HepG2 (cell line): ENCODE data around the gene SLC9A8. TPM values are rescaled to one million over a fixed set of nuclear protein-coding genes. Genes with fewer than 3 reads are reported as not detected.
A peak's percentile ranks its signal among the peaks of the same experiment; 100 is the strongest.

ENCODE experiments used
- AHDC1 ChIP-seq: sonication (generic); formaldehyde crosslinking; IDR thresholded peaks from 2 replicates; pipeline ENCODE4 v1.5.1; 2020; ENCODE audit warnings: mild to moderate bottlenecking, missing genetic modification reagents, borderline replicate concordance
- JUN ChIP-seq: sonication (generic); formaldehyde crosslinking; IDR thresholded peaks from 2 replicates; pipeline ENCODE4 v1.4.0; 2020; ENCODE audit warnings: mild to moderate bottlenecking, missing genetic modification reagents
- MAX ChIP-seq: IDR thresholded peaks from 2 replicates; pipeline ENCODE4 v1.6.1; 2012; ENCODE audit warnings: inconsistent platforms
- PAF1 ChIP-seq: IDR thresholded peaks from 2 replicates; pipeline ENCODE4 v1.6.1; 2016; ENCODE audit warnings: missing genetic modification reagents, missing compliant biosample characterization
- RELA ChIP-seq: sonication (generic); formaldehyde crosslinking; IDR thresholded peaks from 2 replicates; pipeline ENCODE4 v1.4.0; 2020; ENCODE audit warnings: missing genetic modification reagents
- SMYD3 ChIP-seq: sonication (generic); formaldehyde crosslinking; IDR thresholded peaks from 2 replicates; pipeline ENCODE4 v1.8.1; 2023; ENCODE audit warnings: mild to moderate bottlenecking, missing genetic modification reagents
- TBX2 ChIP-seq: sonication (generic); formaldehyde crosslinking; IDR thresholded peaks from 2 replicates; pipeline ENCODE4 v1.5.0; 2020; ENCODE audit warnings: missing genetic modification reagents, mild to moderate bottlenecking, borderline replicate concordance
- TEAD3 ChIP-seq: optimal IDR thresholded peaks from 2 replicates; pipeline ENCODE3; 2016; ENCODE audit warnings: borderline replicate concordance
- UBTF ChIP-seq: sonication (generic); formaldehyde crosslinking; IDR thresholded peaks from 2 replicates; pipeline ENCODE4 v1.4.0; 2020; ENCODE audit warnings: mild to moderate bottlenecking, missing genetic modification reagents
- ZBTB8A ChIP-seq: sonication (generic); formaldehyde crosslinking; IDR thresholded peaks from 2 replicates; pipeline ENCODE4 v1.4.0; 2020; ENCODE audit warnings: mild to moderate bottlenecking, low read depth, missing genetic modification reagents, borderline replicate concordance
- ZNF264 ChIP-seq: sonication (generic); formaldehyde crosslinking; IDR thresholded peaks from 2 replicates; pipeline ENCODE4 v1.4.0; 2020; ENCODE audit warnings: missing genetic modification reagents
- ZNF362 ChIP-seq: sonication (generic); formaldehyde crosslinking; IDR thresholded peaks from 2 replicates; pipeline ENCODE4 v1.4.0; 2020; ENCODE audit warnings: missing genetic modification reagents, mild to moderate bottlenecking, borderline replicate concordance
- ZNF414 ChIP-seq: sonication (generic); formaldehyde crosslinking; IDR thresholded peaks from 2 replicates; pipeline ENCODE4 v1.5.0; 2020; ENCODE audit warnings: missing genetic modification reagents
- ZNF580 ChIP-seq: IDR thresholded peaks from 2 replicates; pipeline ENCODE4 v1.6.1; 2016; ENCODE audit warnings: low read depth, borderline replicate concordance
- ZNF619 ChIP-seq: sonication (generic); formaldehyde crosslinking; IDR thresholded peaks from 2 replicates; pipeline ENCODE4 v1.4.0; 2020; ENCODE audit warnings: mild to moderate bottlenecking, missing genetic modification reagents
- ZNF737 ChIP-seq: sonication (generic); formaldehyde crosslinking; IDR thresholded peaks from 2 replicates; pipeline ENCODE4 v1.5.0; 2020; ENCODE audit warnings: missing genetic modification reagents, mild to moderate bottlenecking, borderline replicate concordance
- ZNF782 ChIP-seq: sonication (generic); formaldehyde crosslinking; IDR thresholded peaks from 2 replicates; pipeline ENCODE4 v1.4.0; 2020; ENCODE audit warnings: missing genetic modification reagents, mild to moderate bottlenecking, borderline replicate concordance
- polyA plus RNA-seq, 8 experiments: library from polyadenylated mRNA; depleted of rRNA in 3 of 8; stranded (reverse) in 7 of 8; unstranded in 1 of 8; fragments of >200 nt; fragmentation: Illumina TruSeq in 4 of 8; extraction: Trizol in 4 of 8; gene quantifications; 2 replicates each; pipeline versions ENCODE4 v1.2.1 to v1.2.3, GENCODE V29; 2011 to 2016; ENCODE audit warnings: low read depth in 4 of 8, missing spikeins in 1 of 8, mixed read lengths in 1 of 8; ENCODE audit not compliant: insufficient read depth in 1 of 8
- total RNA-seq, 5 experiments: library from RNA; depleted of rRNA; stranded (reverse); fragments of >200 nt; fragmentation: Illumina TruSeq; extraction: Trizol; gene quantifications; 2 replicates each; pipeline ENCODE4 v1.2.3, GENCODE V29; 2016; ENCODE audit warnings: low read depth in 1 of 5

Gene SLC9A8
- total and polyA plus RNA-seq, 2 of the 13 experiments (the other 11 are each of a cell fraction or from before 2014, with no cell fraction given) = 4.1 to 7.4 TPM

GRCh38 chr20:49916146-49917002 lies 103.7 kb downstream of the SLC9A8 start (continued):
- TF ChIP-seq SMYD3 (0 out of 2 replicates have a peak, but pooled peaks have one; percentile 46), ZNF264 (CRISPR knock-in tag) (peak; percentile 78; the same call in 1 of the 2 replicates), UBTF (CRISPR knock-in tag) (0 out of 2 replicates have a peak, but pooled peaks have one; percentile 10), ZBTB8A (CRISPR knock-in tag) (0 out of 2 replicates have a peak, but pooled peaks have one; percentile 61), PAF1 (CRISPR knock-in tag) (no peak), ZNF580 (CRISPR knock-in tag) (peak; percentile 18; the same call in 1 of the 2 replicates), MAX (peak; percentile 81), TBX2 (CRISPR knock-in tag) (peak; percentile 99), ZNF737 (CRISPR knock-in tag) (no peak; the same call in 1 of the 2 replicates), ZNF362 (peak; percentile 56), AHDC1 (CRISPR knock-in tag) (peak; percentile 84; the same call in 1 of the 2 replicates), TEAD3 (CRISPR knock-in tag) (peak; percentile 95), ZNF619 (peak; percentile 77; the same call in 1 of the 2 replicates), JUN (CRISPR knock-in tag) (peak; percentile 86), ZNF414 (CRISPR knock-in tag) (peak; percentile 33; the same call in 1 of the 2 replicates), ZNF782 (CRISPR knock-in tag) (0 out of 2 replicates have a peak, but pooled peaks have one; percentile 75), RELA (peak; percentile 16; the same call in 1 of the 2 replicates)
